GM12878 (cell line): ENCODE data around the gene POLR1G. TPM values are rescaled to one million over a fixed set of nuclear protein-coding genes. Genes with fewer than 3 reads are reported as not detected.

Experiments
- ATAC-seq: fragments of 200-7000 bp; cut with Tn5 transposase; 3 replicates; pipeline ENCODE4 v1.9.1; 2020; ENCODE audit warnings: mild to moderate bottlenecking, moderate library complexity
- BruUV-seq: library from RNA; stranded (reverse); fragments of 400-500 nt; replicated peaks from 2 replicates; lab custom pipeline; 2021; lab: Mats Ljungman, UMichigan
- CTCF ChIA-PET: fragments of 300-600 bp; sonication (Branson Sonifier 250); formaldehyde crosslinking; extraction: SDS; loops from one replicate; lab custom pipeline; 2021; ENCODE audit warnings: inconsistent platforms; lab: Yijun Ruan, JAX
- POLR2A ChIA-PET: fragments of 350-600 bp; formaldehyde crosslinking; extraction: SDS; loops from one replicate; lab custom pipeline; 2021; ENCODE audit warnings: inconsistent platforms; lab: Charles Lee
- RAD21 ChIA-PET: fragments of 300-600 bp; sonication (Branson Sonifier 250); formaldehyde crosslinking; loops from one replicate; lab custom pipeline; 2023; ENCODE audit warnings: antibody characterized with exemption; ENCODE audit not compliant: unreplicated experiment; lab: Charles Lee
- SMC1A ChIA-PET: fragments of 300-600 bp; sonication (Branson Sonifier 250); formaldehyde crosslinking; loops from one replicate; lab custom pipeline; 2023; ENCODE audit not compliant: unreplicated experiment, uncharacterized antibody; lab: Charles Lee
- DNase-seq: peaks from one replicate; pipeline ENCODE4 v3.0.0-alpha.2; 2011; ENCODE audit warnings: low read depth, low spot score
- FAIRE-seq: peaks from 3 replicates; lab custom pipeline; 2011; peaks lifted over from hg19 to GRCh38; lab: Jason Lieb, UNC
- H2AFZ ChIP-seq: 2 replicates; pipeline ENCODE4 v1.6.0; 2011; ENCODE audit warnings: low read depth, low read length, control low read depth; ENCODE audit not compliant: control insufficient read depth
- H3K27ac ChIP-seq: 2 replicates; pipeline ENCODE4 v1.5.1; 2011; ENCODE audit warnings: control low read depth; ENCODE audit not compliant: control insufficient read depth, insufficient read depth
- H3K27me3 ChIP-seq, 2 experiments: replicated peaks in 1 of 2; 2 replicates each; pipeline versions ENCODE4 v1.6.0 to v1.6.1; 2011; ENCODE audit warnings: low read length in 1 of 2; ENCODE audit not compliant: control insufficient read depth in 2 of 2, insufficient read depth in 2 of 2
- H3K36me3 ChIP-seq, 2 experiments: 2 replicates each; pipeline ENCODE4 v1.5.1; 2011; ENCODE audit warnings: low read length in 1 of 2; ENCODE audit not compliant: control insufficient read depth in 2 of 2, insufficient read depth in 2 of 2
- H3K4me1 ChIP-seq: 2 replicates; pipeline ENCODE4 v1.6.1; 2011; ENCODE audit warnings: mild to moderate bottlenecking, low read length, moderate library complexity, mixed read lengths; ENCODE audit not compliant: control insufficient read depth, insufficient read depth
- H3K4me2 ChIP-seq: 2 replicates; pipeline ENCODE4 v1.6.0; 2011; ENCODE audit warnings: control low read depth; ENCODE audit not compliant: control insufficient read depth, insufficient read depth
- H3K4me3 ChIP-seq: fragments of 200-600 bp; sonication (generic); 2 replicates; pipeline ENCODE4 v1.5.1; 2016
- H3K79me2 ChIP-seq: 2 replicates; pipeline ENCODE4 v1.6.0; 2011; ENCODE audit warnings: low read length; ENCODE audit not compliant: control insufficient read depth, insufficient read depth
- H3K9ac ChIP-seq: 2 replicates; pipeline ENCODE4 v1.8.0; 2011; ENCODE audit warnings: low read length, control low read depth, mixed read lengths; ENCODE audit not compliant: control insufficient read depth, insufficient read depth
- H3K9me3 ChIP-seq: replicated peaks from 3 replicates; pipeline ENCODE4 v1.5.1; 2011; ENCODE audit warnings: mild to moderate bottlenecking, low read length; ENCODE audit not compliant: control insufficient read depth, insufficient read depth
- H4K20me1 ChIP-seq: 2 replicates; pipeline ENCODE4 v1.6.0; 2011; ENCODE audit not compliant: control insufficient read depth, insufficient read depth
- ATF7 ChIP-seq: fragments of 450-650 bp; IDR thresholded peaks from 2 replicates; pipeline ENCODE4 v1.6.1; 2016; ENCODE audit warnings: low read depth, mild to moderate bottlenecking
- CBX5 ChIP-seq: sonication (generic); IDR thresholded peaks from 2 replicates; pipeline ENCODE4 v1.6.1; 2016; ENCODE audit warnings: low read depth, moderate library complexity, mild to moderate bottlenecking, inconsistent platforms
- CHD2 ChIP-seq: IDR thresholded peaks from 2 replicates; pipeline ENCODE4 v1.6.1; 2011; ENCODE audit warnings: low read depth, low read length, improper control_type of control experiment, borderline replicate concordance
- FOXM1 ChIP-seq: IDR thresholded peaks from 2 replicates; pipeline ENCODE4 v1.6.1; 2012; ENCODE audit warnings: low read depth, mild to moderate bottlenecking, inconsistent platforms, low read length, moderate library complexity
- RAD21 ChIP-seq: IDR thresholded peaks from 2 replicates; pipeline ENCODE4 v1.6.1; 2011; ENCODE audit warnings: mild to moderate bottlenecking, low read depth, low read length, moderate library complexity; ENCODE audit not compliant: insufficient read depth
- SIN3A ChIP-seq: IDR thresholded peaks from 2 replicates; pipeline ENCODE4 v1.6.1; 2012; ENCODE audit warnings: low read depth, low read length, improper control_type of control experiment
- SIX5 ChIP-seq: IDR thresholded peaks from 2 replicates; pipeline ENCODE4 v1.6.1; 2011; ENCODE audit warnings: mild to moderate bottlenecking, low read depth, low read length, moderate library complexity; ENCODE audit not compliant: severe bottlenecking
- STAT3 ChIP-seq: IDR thresholded peaks from 2 replicates; pipeline ENCODE4 v1.6.1; 2011; ENCODE audit warnings: low read depth, low read length, improper control_type of control experiment
- ZBTB11 ChIP-seq: fragments of 450-650 bp; formaldehyde crosslinking; IDR thresholded peaks from 2 replicates; pipeline ENCODE4 v1.5.0; 2022; ENCODE audit warnings: mild to moderate bottlenecking, missing genetic modification characterization
- ZNF207 ChIP-seq: fragments of 450-650 bp; IDR thresholded peaks from 2 replicates; pipeline ENCODE4 v1.6.1; 2014; ENCODE audit warnings: antibody characterized with exemption, mild to moderate bottlenecking, borderline replicate concordance
- ZNF687 ChIP-seq: fragments of 450-650 bp; IDR thresholded peaks from 2 replicates; pipeline ENCODE4 v1.6.1; 2017; ENCODE audit warnings: mild to moderate bottlenecking, moderate library complexity
- WGBS: methylation state at CpG from one replicate; pipeline ENCODE4 v1.1.6; 2016; ENCODE audit warnings: low lambda C conversion rate; ENCODE audit not compliant: insufficient replicate concordance, insufficient coverage; ENCODE audit errors: missing lambda C conversion rate; 5-methylcytosine and 5-hydroxymethylcytosine counted together
- in situ Hi-C: fragments of 300-500 bp; cut with MboI; formaldehyde crosslinking; loops from 9 replicates; pipeline ENCODE4 v1.14.3; 2018; ENCODE audit warnings: mixed read lengths
- intact Hi-C: fragments of 100-400 bp; cut with micrococcal nuclease; formaldehyde crosslinking; loops from one replicate; pipeline ENCODE4 v1.14.2; 2022; ENCODE audit not compliant: unreplicated experiment
- polyA plus RNA-seq, 11 experiments: library from polyadenylated mRNA; depleted of rRNA in 4 of 11; unstranded in 6 of 11; stranded (reverse) in 5 of 11; fragments of >200 nt; fragmentation: Nextera tagmentation in 4 of 11; fragmentation: Illumina TruSeq in 1 of 11; extraction: Ambion mirVana in 4 of 11; extraction: Trizol in 1 of 11; gene quantifications; 1 replicate in 1 of 11; 2 replicates in 10 of 11; pipeline versions ENCODE4 v1.2.1 to v1.2.3, GENCODE V29; 2011 to 2016; ENCODE audit warnings: inconsistent platforms in 2 of 11, missing spikeins in 2 of 11, low read depth in 1 of 11
- total RNA-seq, 4 experiments: library from RNA; depleted of rRNA in 3 of 4; stranded (reverse); fragments of >200 nt in 3 of 4; fragmentation: Illumina TruSeq in 1 of 4; extraction: Trizol in 1 of 4; gene quantifications; 2 replicates each; pipeline versions ENCODE4 v1.2.1 to v1.2.3, GENCODE V29; 2013 to 2021
- TF ChIP-seq, protein P1 (sequence below): fragments of 450-650 bp; IDR thresholded peaks from 2 replicates; pipeline ENCODE4 v1.6.1; 2016; ENCODE audit warnings: mild to moderate bottlenecking

POLR1G gene
- total and polyA plus RNA-seq, 10 of the 15 experiments (the other 5 are each of a cell fraction or from before 2014, with no cell fraction given) = 2.0 to 30.9 (median 20.5) TPM

DNA sequence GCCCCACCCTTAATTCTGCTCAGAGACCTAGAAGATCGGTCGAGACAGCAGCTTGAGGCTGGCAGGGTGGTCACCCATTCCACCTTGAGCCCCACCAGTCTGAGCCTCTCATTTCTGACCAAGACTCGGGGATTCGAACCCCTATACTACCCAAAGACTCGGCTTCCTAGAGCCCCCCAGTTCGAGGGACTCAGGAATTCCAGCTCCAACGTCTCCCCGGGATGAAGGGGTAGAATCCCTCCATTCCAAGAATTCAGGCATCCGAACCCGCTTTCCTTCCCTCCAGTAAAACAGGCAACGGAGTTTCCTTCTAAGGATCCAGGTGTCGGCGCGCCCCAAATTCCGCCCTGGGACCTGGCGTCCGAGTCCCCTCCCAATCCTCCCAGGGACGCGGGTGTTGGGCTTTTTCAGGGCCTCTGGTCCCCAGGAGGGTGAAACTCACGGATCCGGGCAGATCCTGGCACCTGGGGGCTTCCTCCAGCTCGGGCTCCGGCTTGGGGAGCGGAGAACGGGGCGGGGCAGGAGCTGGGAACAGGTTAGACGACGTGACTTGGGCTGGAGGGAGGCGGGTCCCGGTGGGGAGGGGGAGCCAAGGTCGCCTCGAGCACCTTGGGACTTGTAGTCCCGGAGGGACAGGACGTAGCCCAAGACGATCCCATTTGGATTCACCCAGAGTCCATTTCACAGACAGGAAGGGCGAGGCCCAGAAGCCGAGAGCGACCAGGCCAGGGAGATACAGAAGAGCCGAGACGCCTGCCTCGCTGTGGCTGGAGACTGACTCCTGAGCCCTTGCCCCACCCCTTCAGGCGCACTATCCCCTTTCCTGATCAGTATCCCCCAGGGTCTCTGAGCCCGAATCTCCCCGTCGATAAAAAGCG lies 1.6 kb upstream of the POLR1G start, which contains the start of gene PPP1R13L:
Gene PPP1R13L, minus strand, starts transcription at position 513 of the 878 bp plus-strand sequence. CDS start 6,751 bp downstream, outside the sequence.
- no TSS peak for BruUV-seq
- TF ChIP-seq RAD21 (no peak), SIX5 (peak; percentile 59), CHD2 (peak; percentile 17; the same call in 1 of the 2 replicates), ZNF207 (0 out of 2 replicates have a peak, but pooled peaks have one; percentile 8), CBX5 (no peak), ZBTB11 (CRISPR knock-in tag) (no peak), ZNF687 (no peak), SIN3A (0 out of 2 replicates have a peak, but pooled peaks have one; percentile 35), FOXM1 (no peak), ATF7 (no peak), STAT3 (no peak)
- TF ChIP-seq, protein P1, sequence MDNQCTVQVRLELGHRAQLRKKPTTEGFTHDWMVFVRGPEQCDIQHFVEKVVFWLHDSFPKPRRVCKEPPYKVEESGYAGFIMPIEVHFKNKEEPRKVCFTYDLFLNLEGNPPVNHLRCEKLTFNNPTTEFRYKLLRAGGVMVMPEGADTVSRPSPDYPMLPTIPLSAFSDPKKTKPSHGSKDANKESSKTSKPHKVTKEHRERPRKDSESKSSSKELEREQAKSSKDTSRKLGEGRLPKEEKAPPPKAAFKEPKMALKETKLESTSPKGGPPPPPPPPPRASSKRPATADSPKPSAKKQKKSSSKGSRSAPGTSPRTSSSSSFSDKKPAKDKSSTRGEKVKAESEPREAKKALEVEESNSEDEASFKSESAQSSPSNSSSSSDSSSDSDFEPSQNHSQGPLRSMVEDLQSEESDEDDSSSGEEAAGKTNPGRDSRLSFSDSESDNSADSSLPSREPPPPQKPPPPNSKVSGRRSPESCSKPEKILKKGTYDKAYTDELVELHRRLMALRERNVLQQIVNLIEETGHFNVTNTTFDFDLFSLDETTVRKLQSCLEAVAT = peak; percentile 85; the same call in 1 of the 2 replicates

More for the DNA sequence above, 1.6 kb upstream of the POLR1G start, which contains the start of gene PPP1R13L:
- Histone ChIP-seq H3K27me3 (no peaks in the 10 kb centered on the region; a peak in 1 of 4 replicates), H3K9ac (peak within 1 kb of the TSS; percentile 76), H3K79me2 (peaks cover 7% of the 10 kb centered on the region), H3K36me3 (peaks cover 0 to 1% of the 10 kb centered on the region in 2 experiments; a peak in 2 of 4 replicates), H3K4me3 (peak within 1 kb of the TSS; percentile 98), H3K27ac (peak within 1 kb of the TSS; percentile 89), H3K4me2 (peak within 1 kb of the TSS; percentile 96), H3K9me3 (no peaks in the 10 kb centered on the region), H2AFZ (peak within 1 kb of the TSS; percentile 95), H3K4me1 (peaks cover 4% of the 10 kb centered on the region), H4K20me1 (no peaks in the 10 kb centered on the region)
- RAD21 ChIA-PET = interaction anchor here (0.6 to 4.8 kb wide), 9 partner anchors 15 to 364 kb away, joined by 3 to 48 read pairs (median 6); partner anchors contain the start of genes ERCC1 and SIX5
- ATAC-seq (peak; percentile 49), DNase-seq (peak; percentile 32), FAIRE-seq (peak; percentile 64)
- WGBS = 24% methylated on average over 46 of the region's 46 CpGs
- SMC1A ChIA-PET = interaction anchor here (0.6 to 6.2 kb wide), 7 partner anchors 8 to 236 kb away, joined by 3 to 55 read pairs (median 4); partner anchors contain the start of gene FOSB
- CTCF ChIA-PET = interaction anchor here (0.6 to 5.2 kb wide), 14 partner anchors 11 to 230 kb away, joined by 3 to 93 read pairs (median 10); partner anchors contain the start of gene ERCC1
- intact Hi-C loops = loop anchor here (1.0 to 10.0 kb wide), 2 partner anchors 15 to 240 kb away; no protein-coding TSS in a partner anchor
- POLR2A ChIA-PET = interaction anchor here (0.9 to 3.8 kb wide), 2 partner anchors 19 to 65 kb away, joined by 3 to 16 read pairs; partner anchors contain the start of gene ERCC1
- in situ Hi-C loops = no loop called here
